ENCODE data around the gene RAB11FIP4. TPM values are rescaled to one million over a fixed set of nuclear protein-coding genes. Genes with fewer than 3 reads are reported as not detected.

The RAB11FIP4 gene
- total and polyA plus RNA-seq, 2 of the 13 experiments (the other 11 are each of a cell fraction or from before 2014, with no cell fraction given), result 28.0 to 89.3 TPM

GRCh38 chr17:31524926-31525800 lies 133.7 kb downstream of the RAB11FIP4 start (continued):
- no peak for TF ChIP-seq HOXA9 (CRISPR knock-in tag; IDR thresholded peaks at IDR 0.05; ENCODE audit: borderline replicate concordance)
- TF ChIP-seq MXI1 (IDR thresholded peaks at IDR 0.05; ENCODE audit: borderline replicate concordance, low read depth, low read length), result no peak
- no peak for TF ChIP-seq ZNF589 (CRISPR knock-in tag; conservative IDR thresholded peaks at IDR 0.05)
- TF ChIP-seq POGK (CRISPR knock-in tag; conservative IDR thresholded peaks at IDR 0.05), result no peak
- TF ChIP-seq PHF5A (CRISPR knock-in tag; IDR thresholded peaks at IDR 0.05; ENCODE audit: low read depth, unreplicated experiment), result no peak
- TF ChIP-seq ZC3H13 (CRISPR knock-in tag; IDR thresholded peaks at IDR 0.05), result no peak
- TF ChIP-seq HMGXB4 (CRISPR knock-in tag; IDR thresholded peaks at IDR 0.05; ENCODE audit: borderline replicate concordance in 1 of 2, low read depth in 1 of 2), result 0 out of 4 replicates have a peak, but pooled peaks of 1 of the 2 experiments have one; percentile 24
- peak; percentile 97 for TF ChIP-seq STAG1 (CRISPR knock-in tag; IDR thresholded peaks at IDR 0.05)
- no peak for TF ChIP-seq U2AF2 (IDR thresholded peaks at IDR 0.05; ENCODE audit: low read depth, low read length)
- no peak for TF ChIP-seq SMARCE1 (IDR thresholded peaks at IDR 0.05; ENCODE audit: borderline replicate concordance)
- no peak for TF ChIP-seq ZNF562 (CRISPR knock-in tag; IDR thresholded peaks at IDR 0.05; ENCODE audit: borderline replicate concordance)
- no peak for TF ChIP-seq ZNF576 (CRISPR knock-in tag; IDR thresholded peaks at IDR 0.05)
- no peak for TF ChIP-seq ARID2 (CRISPR knock-in tag; IDR thresholded peaks at IDR 0.05; ENCODE audit: borderline replicate concordance)
- no peak for TF ChIP-seq ZNF597 (CRISPR knock-in tag; IDR thresholded peaks at IDR 0.05)
- no peak for TF ChIP-seq SP2 (CRISPR knock-in tag; IDR thresholded peaks at IDR 0.05)
- TF ChIP-seq FOXC1 (CRISPR knock-in tag; IDR thresholded peaks at IDR 0.05; ENCODE audit: borderline replicate concordance), result no peak
- no peak for TF ChIP-seq ZNF775 (CRISPR knock-in tag; IDR thresholded peaks at IDR 0.05; ENCODE audit: borderline replicate concordance)
- TF ChIP-seq HOXA7 (CRISPR knock-in tag; IDR thresholded peaks at IDR 0.05), result no peak
- no peak for TF ChIP-seq ERF (CRISPR knock-in tag; IDR thresholded peaks at IDR 0.05)
- no peak for TF ChIP-seq ATRX (CRISPR knock-in tag; IDR thresholded peaks at IDR 0.05; ENCODE audit: borderline replicate concordance)
- 0 out of 2 replicates have a peak, but pooled peaks have one; percentile 25 for TF ChIP-seq YEATS2 (CRISPR knock-in tag; IDR thresholded peaks at IDR 0.05; ENCODE audit: borderline replicate concordance)
- TF ChIP-seq TERF1 (CRISPR knock-in tag; IDR thresholded peaks at IDR 0.05), result no peak
- no peak for TF ChIP-seq ISL2 (CRISPR knock-in tag; IDR thresholded peaks at IDR 0.05)

Measured in HepG2 (cell line).